KMS-11 (cell line): ENCODE results near the gene CD47.

Source experiments
- H2AFZ ChIP-seq: fragments of 200-600 bp; sonication (generic); 2 replicates; pipeline ENCODE4 v1.6.1; 2016; ENCODE audit warnings: antibody characterized with exemption, mixed run types, low read depth
- H3K27ac ChIP-seq: fragments of 200-600 bp; sonication (generic); 2 replicates; pipeline ENCODE4 v1.6.1; 2016; ENCODE audit warnings: mild to moderate bottlenecking, mixed run types
- H3K27me3 ChIP-seq: fragments of 200-600 bp; sonication (generic); 2 replicates; pipeline ENCODE4 v1.6.1; 2017; ENCODE audit warnings: mild to moderate bottlenecking, low read depth, mixed run types, moderate library complexity; ENCODE audit not compliant: insufficient read depth
- H3K36me3 ChIP-seq: fragments of 200-600 bp; sonication (generic); 2 replicates; pipeline ENCODE4 v1.6.1; 2017; ENCODE audit warnings: mild to moderate bottlenecking, mixed run types; ENCODE audit not compliant: insufficient read depth
- H3K4me1 ChIP-seq: fragments of 200-600 bp; sonication (generic); 2 replicates; pipeline ENCODE4 v1.6.1; 2016; ENCODE audit warnings: mild to moderate bottlenecking, low read depth, mixed run types; ENCODE audit not compliant: poor library complexity, severe bottlenecking
- H3K4me2 ChIP-seq: fragments of 200-600 bp; sonication (generic); 2 replicates; pipeline ENCODE4 v1.7.0; 2016; ENCODE audit warnings: mild to moderate bottlenecking, mixed run types
- H3K4me3 ChIP-seq: fragments of 200-600 bp; sonication (generic); IDR thresholded peaks from 2 replicates; pipeline ENCODE4 v1.6.1; 2017; ENCODE audit warnings: low read depth, low read length, mixed read lengths; ENCODE audit not compliant: insufficient read depth
- H3K79me2 ChIP-seq: fragments of 200-600 bp; sonication (generic); 2 replicates; pipeline ENCODE4 v1.6.1; 2016; ENCODE audit warnings: low read depth, mixed run types; ENCODE audit not compliant: insufficient read depth
- H3K9ac ChIP-seq: fragments of 200-600 bp; sonication (generic); 2 replicates; pipeline ENCODE4 v1.6.1; 2016; ENCODE audit warnings: mild to moderate bottlenecking, mixed run types
- H4K20me1 ChIP-seq: fragments of 200-600 bp; sonication (generic); 2 replicates; pipeline ENCODE4 v1.6.1; 2016; ENCODE audit warnings: mild to moderate bottlenecking, mixed run types; ENCODE audit not compliant: insufficient read depth
- TF ChIP-seq, protein P1 (sequence below): fragments of 200-600 bp; sonication (generic); conservative IDR thresholded peaks from 2 replicates; pipeline ENCODE4 v1.6.1; 2017; ENCODE audit warnings: low read depth, mild to moderate bottlenecking, antibody characterized with exemption, low read length, moderate library complexity, mixed read lengths

The CD47 gene

DNA sequence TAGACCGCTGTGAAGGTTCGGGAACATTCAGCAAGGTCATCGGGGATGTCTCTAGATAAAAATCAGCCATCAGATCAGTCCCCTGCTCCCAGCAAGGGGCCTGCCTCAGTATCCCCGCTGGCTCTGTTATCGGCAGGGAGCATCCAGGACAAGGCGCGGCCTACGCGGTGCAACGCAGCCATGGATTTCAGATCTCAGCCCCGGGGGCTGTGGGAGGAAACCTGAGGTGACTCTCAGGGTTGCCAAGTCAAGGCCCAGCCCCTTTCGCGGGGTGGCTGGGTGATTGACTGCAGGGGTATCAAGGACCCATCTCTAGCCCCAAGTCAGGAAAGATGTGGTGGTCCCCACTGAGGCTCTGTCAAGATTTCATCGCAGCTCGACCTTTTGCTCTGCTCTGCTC is 23.1 kb upstream of the CD47 start:
- Histone ChIP-seq H3K9ac (no peak overlapping the region), H4K20me1 (no peaks in the 10 kb centered on the region)

DNA sequence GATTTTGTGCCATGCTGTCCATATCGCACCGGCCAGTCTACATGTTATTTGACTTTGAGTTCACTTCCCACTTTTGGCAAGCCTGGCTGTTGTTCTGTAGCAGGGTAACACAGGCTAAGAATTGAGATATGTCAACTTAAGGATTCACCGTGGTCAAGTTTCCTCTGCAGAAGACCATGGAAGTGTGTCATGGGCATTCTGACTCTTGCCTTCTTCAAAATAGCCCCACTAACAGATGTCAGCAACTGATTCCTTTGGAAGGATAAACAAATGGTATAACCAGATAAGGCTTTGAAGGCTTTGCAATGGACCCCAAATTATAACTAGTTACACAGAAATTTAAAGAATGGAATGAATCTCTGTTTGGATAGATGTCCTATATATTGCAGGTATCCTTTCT is 20.1 kb upstream of the CD47 start:
- Histone ChIP-seq H3K36me3 (no peaks in the 10 kb centered on the region), H4K20me1 (no peaks in the 10 kb centered on the region), H2AFZ (no peak overlapping the region), H3K4me2 (no peak overlapping the region), H3K4me3 (no peak overlapping the region), H3K4me1 (no peaks in the 10 kb centered on the region), H3K9ac (no peak overlapping the region), H3K79me2 (no peaks in the 10 kb centered on the region), H3K27me3 (no peaks in the 10 kb centered on the region), H3K27ac (no peak overlapping the region)
- TF ChIP-seq, protein P1, sequence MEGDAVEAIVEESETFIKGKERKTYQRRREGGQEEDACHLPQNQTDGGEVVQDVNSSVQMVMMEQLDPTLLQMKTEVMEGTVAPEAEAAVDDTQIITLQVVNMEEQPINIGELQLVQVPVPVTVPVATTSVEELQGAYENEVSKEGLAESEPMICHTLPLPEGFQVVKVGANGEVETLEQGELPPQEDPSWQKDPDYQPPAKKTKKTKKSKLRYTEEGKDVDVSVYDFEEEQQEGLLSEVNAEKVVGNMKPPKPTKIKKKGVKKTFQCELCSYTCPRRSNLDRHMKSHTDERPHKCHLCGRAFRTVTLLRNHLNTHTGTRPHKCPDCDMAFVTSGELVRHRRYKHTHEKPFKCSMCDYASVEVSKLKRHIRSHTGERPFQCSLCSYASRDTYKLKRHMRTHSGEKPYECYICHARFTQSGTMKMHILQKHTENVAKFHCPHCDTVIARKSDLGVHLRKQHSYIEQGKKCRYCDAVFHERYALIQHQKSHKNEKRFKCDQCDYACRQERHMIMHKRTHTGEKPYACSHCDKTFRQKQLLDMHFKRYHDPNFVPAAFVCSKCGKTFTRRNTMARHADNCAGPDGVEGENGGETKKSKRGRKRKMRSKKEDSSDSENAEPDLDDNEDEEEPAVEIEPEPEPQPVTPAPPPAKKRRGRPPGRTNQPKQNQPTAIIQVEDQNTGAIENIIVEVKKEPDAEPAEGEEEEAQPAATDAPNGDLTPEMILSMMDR, result no peak

More for the DNA sequence above, 23.1 kb upstream of the CD47 start:
- TF ChIP-seq, protein P1, result no peak
- no peaks in the 10 kb centered on the region for H3K4me1 ChIP-seq
- H3K4me2 ChIP-seq, result no peak overlapping the region
- H3K27ac ChIP-seq, result no peak overlapping the region
- H3K27me3 ChIP-seq, result no peaks in the 10 kb centered on the region
- no peak overlapping the region for H3K4me3 ChIP-seq
- H2AFZ ChIP-seq, result no peak overlapping the region
- H3K79me2 ChIP-seq, result no peaks in the 10 kb centered on the region
- H3K36me3 ChIP-seq, result no peaks in the 10 kb centered on the region

DNA sequence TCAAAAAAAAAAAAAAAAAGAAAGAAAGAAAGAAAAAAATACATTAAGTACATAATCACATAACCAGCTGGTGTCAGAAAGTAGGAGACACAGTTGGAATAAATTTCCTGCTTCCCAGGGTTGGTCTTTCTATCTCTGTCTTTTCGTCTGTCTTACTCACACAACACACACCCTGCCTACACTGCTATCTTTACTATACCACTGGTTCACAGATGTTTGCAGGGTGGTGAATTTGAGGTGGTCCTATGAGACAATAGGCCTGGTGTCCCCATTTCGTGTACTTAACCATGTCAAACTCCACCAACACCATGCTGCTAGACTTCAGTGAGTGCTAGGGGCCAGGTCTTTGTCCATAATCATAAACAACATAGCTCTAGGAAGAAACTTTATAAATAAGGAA is 17.6 kb upstream of the CD47 start:
- Histone ChIP-seq H3K4me2 (no peak overlapping the region), H3K4me1 (peaks cover 3% of the 10 kb centered on the region), H3K27me3 (no peaks in the 10 kb centered on the region), H3K27ac (no peak overlapping the region), H4K20me1 (no peaks in the 10 kb centered on the region), H3K9ac (no peak overlapping the region), H3K79me2 (no peaks in the 10 kb centered on the region), H3K4me3 (no peak overlapping the region), H3K36me3 (no peaks in the 10 kb centered on the region), H2AFZ (no peak overlapping the region)
- TF ChIP-seq, protein P1, result no peak

DNA sequence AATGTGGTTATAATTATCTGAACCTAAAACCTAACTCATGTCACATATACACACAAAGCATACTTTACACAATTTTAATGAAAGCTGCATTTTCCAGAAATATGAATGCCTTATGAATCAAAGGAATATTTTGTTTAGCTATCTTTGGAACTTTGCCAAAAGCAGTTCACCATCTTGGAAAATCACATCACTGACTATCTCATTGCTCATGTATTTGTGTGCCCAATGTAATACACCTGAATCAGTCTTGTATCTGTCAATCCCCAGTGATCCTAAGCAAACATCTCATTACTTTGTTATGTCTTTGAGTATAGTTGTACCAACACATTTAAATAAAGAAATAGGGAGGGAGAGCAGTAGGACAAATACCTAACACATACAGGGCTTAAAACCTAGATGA is 15.6 kb upstream of the CD47 start:
- H3K36me3 ChIP-seq, result no peaks in the 10 kb centered on the region
- H3K27ac ChIP-seq, result no peak overlapping the region
- peaks cover 23% of the 10 kb centered on the region for H3K4me1 ChIP-seq
- no peaks in the 10 kb centered on the region for H3K27me3 ChIP-seq
- H4K20me1 ChIP-seq, result no peaks in the 10 kb centered on the region
- no peak overlapping the region for H3K9ac ChIP-seq
- H3K4me2 ChIP-seq, result no peak overlapping the region
- H3K79me2 ChIP-seq, result no peaks in the 10 kb centered on the region
- TF ChIP-seq, protein P1, result no peak
- H3K4me3 ChIP-seq, result no peak overlapping the region
- H2AFZ ChIP-seq, result no peak overlapping the region
